NB4 (cell line): Measurements from ENCODE around the gene C15orf39.

Experiments
- DNase-seq: peaks from one replicate; pipeline ENCODE4 v3.0.0; 2010; ENCODE audit warnings: low read depth
- H3K4me3 ChIP-seq: one replicate; pipeline ENCODE4 v1.5.1; 2011; ENCODE audit warnings: mild to moderate bottlenecking, low read depth, low read length, moderate library complexity
- MYC ChIP-seq: IDR thresholded peaks from 2 replicates; pipeline ENCODE4 v1.6.1; 2011; ENCODE audit warnings: low read depth, low read length
- POLR2A ChIP-seq: IDR thresholded peaks from 2 replicates; pipeline ENCODE4 v1.6.1; 2011; ENCODE audit warnings: mild to moderate bottlenecking; ENCODE audit not compliant: insufficient read length; ENCODE audit errors: extremely low read depth
- TF ChIP-seq, protein P1 (sequence below): IDR thresholded peaks from one replicate; pipeline ENCODE4 v1.5.1; 2012; ENCODE audit warnings: low read depth, low read length
- TF ChIP-seq, protein P2 (sequence below): IDR thresholded peaks from 2 replicates; pipeline ENCODE4 v1.6.1; 2011; ENCODE audit warnings: low read depth, low read length

C15orf39 gene

GRCh38 chr15:75156326-75157215, 45.1 kb upstream of the C15orf39 start:
- no peak for DNase-seq
- H3K4me3 ChIP-seq, result no peak overlapping the region

DNA sequence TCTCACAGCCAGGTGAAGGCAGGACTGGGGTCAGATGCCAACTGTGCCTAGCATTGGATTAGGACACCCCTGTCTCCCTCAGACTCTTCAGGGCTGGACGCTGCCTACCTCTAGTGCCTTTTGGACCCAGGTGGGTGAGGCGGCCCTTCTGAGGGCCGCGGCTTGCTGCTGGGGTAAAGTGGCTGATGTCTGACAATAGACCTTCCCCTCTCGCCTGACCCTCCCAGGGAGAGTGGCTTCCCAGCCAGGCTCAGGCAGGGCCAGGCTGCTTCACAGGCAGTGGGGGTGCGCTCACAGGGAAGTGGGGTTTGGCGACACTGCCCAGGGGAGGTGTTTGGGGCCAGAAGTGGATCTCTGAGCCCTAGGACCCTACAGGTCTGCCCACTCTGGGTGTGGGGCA, 43.3 kb upstream of the C15orf39 start:
- H3K4me3 ChIP-seq, result no peak overlapping the region
- DNase-seq, result no peak
- TF ChIP-seq POLR2A (no peak), MYC (no peak)
- TF ChIP-seq, protein P1, sequence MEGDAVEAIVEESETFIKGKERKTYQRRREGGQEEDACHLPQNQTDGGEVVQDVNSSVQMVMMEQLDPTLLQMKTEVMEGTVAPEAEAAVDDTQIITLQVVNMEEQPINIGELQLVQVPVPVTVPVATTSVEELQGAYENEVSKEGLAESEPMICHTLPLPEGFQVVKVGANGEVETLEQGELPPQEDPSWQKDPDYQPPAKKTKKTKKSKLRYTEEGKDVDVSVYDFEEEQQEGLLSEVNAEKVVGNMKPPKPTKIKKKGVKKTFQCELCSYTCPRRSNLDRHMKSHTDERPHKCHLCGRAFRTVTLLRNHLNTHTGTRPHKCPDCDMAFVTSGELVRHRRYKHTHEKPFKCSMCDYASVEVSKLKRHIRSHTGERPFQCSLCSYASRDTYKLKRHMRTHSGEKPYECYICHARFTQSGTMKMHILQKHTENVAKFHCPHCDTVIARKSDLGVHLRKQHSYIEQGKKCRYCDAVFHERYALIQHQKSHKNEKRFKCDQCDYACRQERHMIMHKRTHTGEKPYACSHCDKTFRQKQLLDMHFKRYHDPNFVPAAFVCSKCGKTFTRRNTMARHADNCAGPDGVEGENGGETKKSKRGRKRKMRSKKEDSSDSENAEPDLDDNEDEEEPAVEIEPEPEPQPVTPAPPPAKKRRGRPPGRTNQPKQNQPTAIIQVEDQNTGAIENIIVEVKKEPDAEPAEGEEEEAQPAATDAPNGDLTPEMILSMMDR, result no peak
- TF ChIP-seq, protein P2, sequence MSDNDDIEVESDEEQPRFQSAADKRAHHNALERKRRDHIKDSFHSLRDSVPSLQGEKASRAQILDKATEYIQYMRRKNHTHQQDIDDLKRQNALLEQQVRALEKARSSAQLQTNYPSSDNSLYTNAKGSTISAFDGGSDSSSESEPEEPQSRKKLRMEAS, result no peak

More at GRCh38 chr15:75156326-75157215, 45.1 kb upstream of the C15orf39 start:
- TF ChIP-seq, protein P1, result no peak
- TF ChIP-seq POLR2A, result no peak
- TF ChIP-seq, protein P2, result no peak
- no peak for TF ChIP-seq MYC

DNA sequence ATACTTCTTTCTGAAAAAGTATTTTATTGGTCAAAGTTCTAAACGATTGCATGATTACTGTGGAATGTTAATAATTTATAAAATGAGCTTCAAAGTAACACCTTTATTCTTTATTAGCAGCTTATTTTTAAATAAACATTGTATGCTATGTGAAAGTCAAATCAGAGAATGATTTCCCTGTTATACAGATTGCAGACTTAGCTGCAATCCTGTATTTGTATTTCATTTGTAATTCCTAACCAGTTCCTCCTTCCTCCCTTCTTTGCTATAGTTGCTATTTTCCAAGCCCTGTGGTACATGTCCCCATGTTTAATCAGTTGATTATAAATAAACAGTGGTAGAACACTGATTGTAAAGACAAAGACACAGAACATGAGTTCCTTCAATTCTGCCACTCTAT, 42.4 kb upstream of the C15orf39 start:
- TF ChIP-seq MYC (no peak), POLR2A (no peak)
- TF ChIP-seq, protein P1, result no peak
- TF ChIP-seq, protein P2, result no peak
- no peak for DNase-seq

GRCh38 chr15:75161106-75161916, 40.4 kb upstream of the C15orf39 start:
- H3K4me3 ChIP-seq, result no peak overlapping the region
- no peak for DNase-seq
- TF ChIP-seq, protein P2, result no peak
- TF ChIP-seq POLR2A (no peak), MYC (no peak)
- TF ChIP-seq, protein P1, result no peak

More for the DNA sequence above, 42.4 kb upstream of the C15orf39 start:
- no peak overlapping the region for H3K4me3 ChIP-seq

DNA sequence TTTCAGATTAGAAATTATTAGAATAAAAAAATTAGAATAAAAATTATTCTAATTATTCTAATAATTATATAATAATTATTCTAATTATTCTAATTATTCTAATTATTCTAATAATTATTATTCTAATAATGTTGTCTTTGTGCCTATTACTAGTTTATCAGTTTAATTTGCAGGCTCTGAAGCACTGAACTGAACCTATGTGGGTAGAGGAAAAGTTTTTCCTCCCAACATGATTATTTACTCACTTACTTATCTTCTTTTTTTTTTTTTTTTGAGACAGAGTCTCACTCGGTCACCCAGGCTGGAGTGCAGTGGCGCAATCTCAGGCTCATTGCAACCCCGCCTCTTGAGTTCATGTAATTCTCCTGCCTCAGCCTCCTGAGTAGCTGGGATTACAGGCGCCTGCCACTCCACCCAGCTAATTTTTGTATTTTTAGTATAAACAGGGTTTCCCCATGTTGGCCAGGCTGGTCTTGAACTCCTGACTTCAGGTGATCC, 39.7 kb upstream of the C15orf39 start:
- no peak for TF ChIP-seq MYC
- TF ChIP-seq, protein P2, result no peak
- no peak for TF ChIP-seq POLR2A
- TF ChIP-seq, protein P1, result no peak
- H3K4me3 ChIP-seq, result no peak overlapping the region
- DNase-seq, result peak; percentile 84
